ENCODE measurements around the gene CDC14B.
"Not testable (repeated sequence)": the region's sequence is repeated elsewhere in the genome, so short reads cannot be mapped to it uniquely, and the experiment has no call there.

The CDC14B gene

DNA sequence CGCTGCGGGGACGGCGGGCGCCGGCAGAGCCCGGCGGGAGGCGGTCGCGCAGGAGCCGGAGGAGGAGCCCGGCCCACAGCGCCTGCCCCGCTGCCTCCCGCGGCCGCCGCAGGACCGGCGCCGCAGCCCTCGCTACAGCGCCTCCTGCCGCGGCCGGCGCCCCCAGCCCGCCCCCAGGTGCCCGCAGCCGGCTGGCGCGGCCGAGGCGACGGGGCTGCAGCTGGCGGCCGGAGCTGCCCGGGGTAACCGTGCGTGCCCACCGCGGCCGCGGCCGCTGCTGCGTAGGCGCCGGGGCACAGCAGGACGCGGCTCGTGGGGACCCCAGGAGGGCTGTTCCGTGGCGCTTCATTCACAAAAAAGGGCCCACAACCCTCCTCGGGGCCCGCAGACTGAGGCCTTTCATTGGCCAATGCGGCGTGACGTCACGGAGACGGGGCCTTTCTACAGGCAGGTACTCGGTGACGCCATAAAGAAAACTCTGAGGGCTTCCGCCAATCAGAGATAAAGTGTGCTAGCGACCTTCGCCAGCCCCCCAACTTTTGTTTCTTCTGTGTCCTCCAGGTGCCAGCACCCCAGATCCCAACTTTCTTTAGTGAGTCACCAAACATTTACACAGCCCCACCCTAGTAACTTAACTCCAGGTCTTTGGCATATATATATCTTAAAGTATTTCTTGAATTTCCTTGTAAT lies at the start of gene CDC14B:
CDC14B (minus strand) TSS at position 353 of the 690 bp plus-strand sequence. CDS start 465 bp downstream, outside the sequence.
- DNase-seq (ENCODE audit: low read depth): peak; percentile 90

DNA sequence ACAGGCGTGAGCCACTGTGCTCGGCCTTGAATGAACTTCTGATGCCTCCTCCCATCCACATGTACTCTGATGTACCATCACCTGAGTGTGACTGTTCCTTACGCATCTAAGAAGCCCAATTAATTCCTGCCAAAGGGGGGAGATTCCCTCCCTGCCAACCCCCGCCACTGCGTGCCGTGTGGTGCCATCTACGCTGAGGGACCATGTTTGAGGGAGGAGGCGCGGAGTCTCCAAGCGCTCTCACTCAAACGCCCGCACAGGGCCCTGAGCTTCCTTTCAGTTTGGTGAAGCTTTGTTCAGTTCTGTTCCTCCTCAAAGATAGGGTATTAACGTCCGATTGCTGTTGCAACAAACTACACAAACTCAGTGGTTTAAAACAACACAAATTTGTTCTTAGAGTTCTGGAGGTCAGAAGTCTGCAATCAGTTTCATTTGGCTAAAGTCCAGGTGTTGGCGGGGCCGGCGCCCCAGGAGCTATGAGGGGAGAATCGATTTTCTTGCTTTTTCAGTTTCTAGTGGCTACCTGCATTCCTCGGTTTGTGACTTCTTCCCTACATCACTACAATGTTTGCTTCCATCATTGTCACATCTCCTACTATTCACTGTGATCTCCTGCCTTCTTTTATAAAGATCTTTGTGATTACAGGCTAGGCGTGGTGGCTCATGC lies 49.4 kb upstream of the CDC14B start:
- no peak for DNase-seq (ENCODE audit: low read depth)

DNA sequence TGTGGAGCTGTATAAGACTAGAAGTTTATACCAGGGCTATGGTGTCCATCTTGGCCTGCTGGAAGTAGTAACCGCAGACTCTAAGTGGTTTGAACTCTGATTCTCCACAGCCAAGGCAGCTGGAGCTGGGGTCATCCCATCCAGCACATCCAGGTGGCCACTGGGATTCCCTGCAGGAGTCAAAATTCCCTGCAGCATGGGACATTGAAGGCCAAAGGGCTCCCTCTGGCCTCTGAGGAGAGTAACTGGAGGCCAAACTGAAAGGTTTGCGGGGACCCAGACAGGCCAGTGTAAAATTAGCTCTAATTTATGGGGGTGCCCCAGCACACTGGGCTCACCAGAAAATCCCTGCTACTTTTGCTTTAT lies 47.7 kb upstream of the CDC14B start:
- no peak for DNase-seq (ENCODE audit: low read depth)

DNA sequence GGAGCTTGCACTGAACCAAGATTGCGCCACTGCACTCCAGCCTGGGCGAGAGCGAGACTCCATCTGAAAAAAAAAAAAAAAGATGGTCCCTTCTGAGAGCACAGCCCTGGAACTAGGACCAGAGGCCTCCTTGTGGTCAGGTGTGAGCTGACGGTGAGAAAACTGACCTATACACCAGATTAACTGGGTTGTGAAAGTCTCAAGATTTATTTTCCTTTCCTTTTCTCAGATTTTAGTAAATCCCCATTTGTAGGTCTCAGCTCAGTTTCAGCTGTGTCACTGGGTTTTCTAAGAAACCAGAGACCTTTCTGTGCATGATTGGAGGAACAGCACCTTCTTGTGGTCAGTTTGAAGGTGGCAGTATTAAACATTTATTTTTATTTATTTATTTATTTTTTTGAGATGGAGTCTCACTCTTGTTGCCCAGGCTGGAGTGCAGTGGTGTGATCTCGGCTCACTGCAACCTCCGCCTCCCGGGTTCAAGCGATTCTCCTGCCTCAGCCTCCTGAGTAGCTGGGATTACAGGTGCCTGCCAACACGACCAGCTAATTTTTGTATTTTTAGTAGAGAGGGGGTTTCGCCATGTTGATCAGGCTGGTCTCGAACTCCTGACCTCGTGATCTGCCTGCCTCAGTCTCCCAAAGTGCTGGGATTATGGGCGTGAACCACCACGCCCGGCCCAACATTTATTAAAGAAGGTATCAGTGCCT lies 47.2 kb upstream of the CDC14B start:
- peak; percentile 78 for DNase-seq (ENCODE audit: low read depth)

DNA sequence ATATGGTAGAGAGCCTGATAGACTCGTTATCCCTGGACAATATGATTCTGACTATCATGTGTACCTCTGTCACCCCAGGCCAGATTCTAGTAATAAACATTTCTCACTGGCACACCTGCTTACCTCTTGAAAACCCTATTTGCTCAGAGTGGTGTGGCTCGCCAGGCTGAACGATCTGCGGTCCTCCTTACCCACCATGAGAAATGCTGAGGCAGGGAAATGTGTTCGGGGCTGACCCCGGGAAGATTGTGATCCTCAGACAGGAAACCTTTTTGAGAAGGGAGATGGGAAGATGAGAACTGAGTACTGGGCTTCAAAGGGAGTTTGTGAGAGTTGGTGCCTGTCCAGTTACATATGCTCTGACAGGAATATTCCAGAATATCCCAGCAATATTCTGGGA lies 46.1 kb upstream of the CDC14B start:
- DNase-seq (ENCODE audit: low read depth): no peak

DNA sequence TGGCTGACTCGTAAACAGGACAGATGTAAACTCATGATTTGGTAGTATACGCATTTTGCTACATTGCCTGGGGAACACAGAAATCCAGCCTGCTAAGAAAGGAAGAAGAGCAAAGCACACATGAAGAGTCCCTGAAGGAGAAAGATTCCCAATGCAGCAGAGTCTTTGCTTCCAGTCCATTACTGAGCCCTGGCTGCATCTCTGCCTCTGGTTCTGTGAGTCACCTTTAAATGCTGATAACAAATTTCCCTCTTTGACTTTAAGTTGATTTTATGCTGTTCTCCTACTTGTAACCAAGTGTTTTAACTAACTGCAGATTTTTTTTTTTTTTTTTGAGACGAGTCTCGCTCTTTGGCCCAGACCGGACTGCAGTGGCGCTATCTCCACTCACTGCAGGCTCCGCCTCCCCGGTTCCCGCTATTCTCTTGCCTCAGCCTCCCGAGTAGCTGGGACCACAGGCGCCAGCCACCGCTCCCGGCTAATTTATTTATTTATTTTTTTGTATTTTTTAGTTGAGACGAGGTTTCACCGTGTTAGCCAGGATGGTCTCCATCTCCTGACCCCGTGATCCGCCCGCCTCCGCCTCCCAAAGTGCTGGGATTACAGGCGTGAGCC lies 44.0 kb upstream of the CDC14B start:
- DNase-seq (ENCODE audit: low read depth): peak; percentile 36

DNA sequence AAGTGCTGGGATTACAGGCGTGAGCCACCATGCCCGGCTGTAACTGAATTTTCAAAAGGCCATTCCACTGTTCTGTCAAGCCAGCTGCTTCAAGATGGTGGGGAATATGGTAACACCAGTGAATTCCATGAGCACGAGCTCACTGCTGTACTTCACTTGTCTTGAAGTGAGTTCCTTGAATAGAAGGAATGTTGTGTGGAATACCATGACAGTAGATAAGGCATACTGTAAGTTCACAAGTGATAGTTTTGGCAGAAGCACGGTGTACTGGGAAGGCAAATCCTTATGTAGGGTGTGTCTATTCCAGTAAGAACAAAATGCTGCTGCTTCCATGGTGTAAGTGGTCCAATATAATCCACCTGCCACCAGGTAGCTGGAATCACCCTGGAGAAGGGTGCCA lies 42.1 kb upstream of the CDC14B start:
- no peak for DNase-seq (ENCODE audit: low read depth)

DNA sequence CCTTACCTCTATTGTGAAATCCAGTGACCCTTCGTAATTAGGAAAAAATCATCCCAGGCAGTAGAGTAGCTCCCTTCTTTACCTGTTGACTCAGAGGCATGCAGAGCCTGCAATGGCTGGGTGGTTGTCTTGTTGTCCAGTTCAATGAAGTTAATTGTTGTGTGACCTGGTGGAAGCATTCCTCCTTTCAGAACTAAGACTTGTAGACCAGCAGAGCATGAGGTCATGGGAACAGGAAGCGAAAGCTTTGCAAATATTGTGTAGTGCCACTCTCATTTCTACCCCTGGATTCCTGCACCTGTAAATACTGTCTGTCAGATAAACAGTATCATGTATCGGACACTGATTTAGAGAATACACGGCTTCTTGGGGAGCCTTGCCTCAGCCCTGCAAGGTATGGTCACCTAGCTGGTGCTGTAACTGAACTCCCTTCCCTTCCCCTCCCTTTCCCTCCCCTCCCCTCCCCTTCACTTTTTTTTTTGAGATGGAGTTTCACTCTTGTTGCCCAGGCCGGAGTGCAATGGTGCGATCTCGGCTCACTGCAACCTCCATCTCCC lies 41.1 kb upstream of the CDC14B start:
- no peak for DNase-seq (ENCODE audit: low read depth)

DNA sequence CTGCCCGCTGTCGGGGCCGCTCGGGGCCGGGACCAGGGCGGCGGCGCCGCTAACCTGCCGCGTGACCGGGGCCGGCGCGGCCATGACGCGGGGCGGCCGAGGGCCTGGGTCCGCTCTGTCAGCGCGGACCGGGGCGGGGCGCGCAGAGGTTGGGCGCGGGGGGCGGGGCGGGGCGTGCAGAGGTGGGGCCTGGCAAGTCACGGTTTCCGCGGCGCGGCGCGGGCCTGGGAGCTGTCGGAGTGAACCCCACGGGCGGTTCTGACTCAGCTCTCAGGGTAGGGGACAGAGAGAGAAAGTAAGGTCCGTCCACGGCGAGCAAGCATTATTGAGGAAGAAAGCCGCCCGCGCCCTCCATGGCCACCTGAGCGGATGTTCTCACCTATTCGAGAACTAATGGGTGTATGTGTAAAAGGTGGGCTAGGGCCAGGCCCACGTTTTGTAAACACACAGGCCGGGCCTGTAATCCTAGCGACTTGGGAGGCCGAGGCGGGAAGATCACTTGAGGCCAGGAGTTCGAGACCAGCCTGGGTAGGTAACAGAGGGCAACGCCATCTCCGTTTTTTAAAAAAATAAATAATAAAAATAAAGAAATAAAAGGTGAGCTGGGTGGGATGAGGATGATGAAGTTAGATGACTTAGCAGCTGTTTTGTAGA lies 35.7 kb upstream of the CDC14B start, which contains the start of gene PRXL2C:
PRXL2C (minus strand) TSS at position 120 of the 654 bp plus-strand sequence; CDS start at position 84, 36 bp downstream.
- peak; percentile 73 for DNase-seq (ENCODE audit: low read depth)

DNA sequence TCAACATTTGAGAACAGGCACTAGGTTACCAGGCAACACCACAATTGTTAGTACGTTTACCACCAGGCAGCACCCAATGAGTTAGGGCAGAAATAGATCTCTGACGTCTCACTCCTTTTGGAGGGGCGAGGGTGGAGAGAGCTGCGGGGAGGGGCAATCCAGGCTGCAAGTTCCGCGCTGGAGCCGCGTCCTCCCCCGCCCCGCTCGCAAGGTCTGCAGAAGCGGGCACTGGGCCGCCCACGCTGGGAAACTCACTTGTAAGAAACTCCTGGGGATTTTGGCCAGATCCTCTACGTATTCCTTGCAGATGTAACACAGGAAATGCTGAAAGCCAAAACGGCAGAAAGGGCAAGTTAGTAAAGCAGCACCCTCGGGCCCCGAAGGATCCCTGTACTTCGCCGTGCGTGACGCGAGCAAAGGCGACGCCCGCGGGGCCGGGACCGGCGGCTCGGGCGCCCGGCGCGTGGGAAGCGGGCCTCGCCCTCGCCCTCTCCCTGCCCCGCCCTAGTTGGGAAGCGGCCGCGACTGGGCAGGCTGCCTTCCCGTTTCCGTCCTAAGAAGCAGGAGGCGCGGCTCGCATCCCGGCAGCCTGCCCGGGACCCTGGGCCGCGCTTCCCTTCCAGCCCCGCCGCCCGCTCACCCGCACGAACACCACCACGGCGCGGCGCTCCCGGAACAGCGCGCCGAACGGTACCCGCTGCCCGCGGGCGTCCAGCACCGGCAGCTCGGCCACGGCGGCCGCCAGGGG lies 35.0 kb upstream of the CDC14B start:
- DNase-seq (ENCODE audit: low read depth): peak; percentile 84

DNA sequence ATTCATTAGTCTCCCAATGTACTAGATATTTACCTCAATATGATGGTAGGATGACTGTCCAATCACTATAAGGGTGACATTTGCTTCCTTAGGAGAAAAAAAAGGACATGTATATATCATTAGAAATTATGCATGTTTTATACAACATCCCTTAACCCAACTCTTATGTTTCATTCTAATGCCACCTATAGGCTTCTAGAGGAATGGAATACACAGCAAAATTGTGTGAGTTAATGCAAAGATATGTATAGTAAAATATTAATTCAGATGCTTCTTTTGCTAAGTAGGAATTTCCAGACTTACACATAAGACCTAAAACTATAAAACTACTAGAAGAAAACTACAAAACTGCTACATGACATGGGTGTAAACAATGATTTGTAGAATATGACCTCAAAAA lies 32.0 kb upstream of the CDC14B start:
- peak; percentile 35 for DNase-seq (ENCODE audit: low read depth)

DNA sequence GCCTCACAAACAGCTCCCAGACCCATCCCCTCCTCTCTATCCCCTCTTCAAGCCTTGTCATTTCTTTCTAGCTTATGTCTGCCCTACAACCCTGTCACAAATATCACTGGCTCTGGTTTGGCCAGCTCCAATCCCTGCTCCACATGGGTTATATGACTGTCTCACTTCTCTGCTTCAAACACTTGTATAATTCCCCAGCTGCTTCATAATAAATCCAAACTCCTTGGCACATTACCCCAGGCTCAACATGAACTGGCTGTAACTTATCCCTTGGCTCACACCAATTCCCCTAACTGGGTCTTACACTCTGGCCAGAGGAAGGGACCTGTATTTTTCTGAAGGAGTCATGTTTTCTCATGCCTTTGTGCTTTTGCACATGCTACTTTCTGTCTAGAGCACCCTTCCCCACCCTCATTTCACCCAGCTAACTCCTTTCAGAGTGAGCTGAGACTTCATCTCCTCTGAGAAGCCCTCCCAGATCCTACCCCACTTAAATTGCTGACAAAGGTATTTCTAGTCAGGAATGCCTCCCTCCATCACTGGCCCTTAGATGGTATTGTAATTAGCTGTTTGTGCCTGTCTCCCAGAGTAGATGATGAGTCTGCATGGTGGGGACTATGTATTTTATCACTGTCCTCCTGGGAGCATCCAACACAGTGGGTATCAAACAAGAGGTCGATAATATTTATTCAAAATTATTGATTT lies 30.1 kb upstream of the CDC14B start:
- no peak for DNase-seq (ENCODE audit: low read depth)

DNA sequence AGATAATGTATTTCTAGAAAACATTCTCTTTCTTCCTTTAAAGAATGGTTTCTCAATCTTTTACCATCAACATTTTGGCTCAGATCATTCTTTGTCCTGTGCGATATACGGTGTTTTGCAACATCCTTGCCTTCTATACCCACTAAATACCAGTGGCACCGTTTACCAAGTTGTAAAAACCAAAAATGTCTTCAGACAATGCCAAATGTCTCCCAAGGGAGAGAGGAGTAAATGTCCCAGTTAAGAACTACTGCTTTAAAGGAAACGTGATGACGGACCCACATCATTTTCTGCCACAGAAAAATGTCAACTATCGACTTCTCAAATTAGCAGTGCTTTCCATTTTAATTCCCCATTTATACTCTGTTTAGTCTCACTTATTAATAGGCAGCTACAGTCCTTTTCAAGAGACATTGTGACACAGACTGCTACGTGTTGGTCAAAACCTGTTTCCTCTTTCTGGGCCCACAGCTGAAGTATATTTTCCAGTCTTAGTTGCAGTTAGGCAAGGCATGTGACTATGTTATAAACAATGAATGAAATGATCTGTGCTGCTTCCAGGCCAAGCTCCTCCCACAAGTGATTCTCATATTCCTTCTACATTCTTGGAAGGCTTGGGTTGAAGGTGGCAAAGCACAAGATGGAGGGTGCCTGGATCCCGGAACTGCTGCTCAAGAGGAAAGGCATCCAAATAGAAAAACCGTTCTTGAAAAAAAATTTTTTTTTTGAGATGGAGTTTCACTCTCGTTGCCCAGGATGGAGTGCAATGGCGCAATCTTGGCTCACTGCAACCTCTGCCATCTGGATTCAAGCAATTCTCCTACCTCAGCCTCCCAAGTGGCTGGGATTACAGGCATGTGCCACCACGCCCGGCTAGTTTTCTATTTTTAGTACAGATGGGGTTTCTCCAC lies 26.7 kb upstream of the CDC14B start:
- peak; percentile 72 for DNase-seq (ENCODE audit: low read depth)

DNA sequence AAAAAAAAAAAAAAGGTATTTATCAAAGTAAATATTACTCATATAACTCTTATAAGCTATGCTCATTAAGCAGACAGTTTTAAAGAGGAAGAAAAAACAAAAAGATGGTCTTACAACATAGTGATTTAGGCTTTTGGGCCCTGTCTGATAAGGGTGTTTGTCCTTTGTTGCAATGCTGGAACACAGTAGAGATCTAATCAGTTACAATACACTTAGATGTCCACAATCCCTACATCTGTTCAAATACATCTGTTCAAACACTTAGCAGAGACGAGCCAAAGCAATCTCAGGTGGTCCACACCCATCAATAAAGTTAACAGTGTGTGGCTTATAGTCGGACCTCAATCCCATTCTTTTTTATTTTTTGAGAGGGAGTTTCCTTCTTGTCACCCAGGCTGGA lies 24.5 kb upstream of the CDC14B start:
- no peak for DNase-seq (ENCODE audit: low read depth)

DNA sequence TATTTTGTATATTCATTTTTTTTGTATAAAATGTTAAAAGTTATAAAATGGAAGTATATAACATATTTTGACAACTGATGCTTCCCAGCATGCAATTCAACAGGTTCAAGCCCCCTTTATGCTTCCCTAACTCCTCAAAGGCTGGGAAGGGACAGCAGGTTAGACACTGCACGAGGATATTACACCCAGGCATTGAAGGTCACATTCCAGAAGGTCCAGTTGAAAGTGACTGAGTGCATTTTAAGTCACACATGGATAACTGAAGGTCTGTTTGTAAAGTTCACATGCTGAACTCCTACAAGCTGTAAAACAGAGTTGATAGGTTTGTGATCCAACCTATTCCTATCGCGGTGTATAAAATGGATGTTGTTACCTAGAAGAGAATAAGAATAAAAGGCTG lies 21.9 kb upstream of the CDC14B start:
- DNase-seq (ENCODE audit: low read depth): no peak

DNA sequence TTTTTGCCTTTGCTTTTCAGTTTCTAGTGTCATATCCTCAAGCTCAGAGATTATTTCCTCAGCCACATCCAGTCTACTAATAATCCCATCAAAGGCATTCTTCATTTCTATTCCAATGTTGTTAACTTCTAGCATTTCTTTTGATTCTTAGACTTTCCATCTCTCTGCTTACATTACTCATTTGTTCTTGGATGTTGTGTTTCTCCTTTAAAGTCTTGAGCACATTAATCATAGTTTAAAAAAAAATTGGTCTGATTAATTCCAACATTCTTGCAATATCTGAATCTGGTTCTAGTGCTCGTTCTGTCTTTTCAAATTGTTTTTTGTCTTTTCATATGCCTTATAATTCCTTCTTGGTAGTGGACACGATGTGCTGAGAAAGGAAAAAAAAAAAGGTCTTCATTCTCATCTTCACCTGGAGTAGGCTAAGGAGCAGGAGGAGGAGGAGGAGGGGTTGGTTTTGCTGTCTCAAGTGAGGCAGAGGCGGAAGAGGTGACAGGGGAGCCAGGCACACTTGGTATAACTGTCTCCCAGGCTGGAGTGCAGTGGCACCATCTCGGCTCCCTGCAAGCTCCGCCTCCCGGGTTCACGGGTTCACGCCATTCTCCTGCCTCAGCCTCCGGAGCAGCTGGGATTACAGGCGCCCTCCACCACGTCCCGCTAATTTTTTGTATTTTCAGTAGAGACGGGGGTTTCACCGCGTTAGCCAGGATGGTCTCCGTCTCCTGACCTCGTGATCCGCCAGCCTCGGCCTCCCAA lies 19.1 kb upstream of the CDC14B start:
- DNase-seq (ENCODE audit: low read depth): no peak

DNA sequence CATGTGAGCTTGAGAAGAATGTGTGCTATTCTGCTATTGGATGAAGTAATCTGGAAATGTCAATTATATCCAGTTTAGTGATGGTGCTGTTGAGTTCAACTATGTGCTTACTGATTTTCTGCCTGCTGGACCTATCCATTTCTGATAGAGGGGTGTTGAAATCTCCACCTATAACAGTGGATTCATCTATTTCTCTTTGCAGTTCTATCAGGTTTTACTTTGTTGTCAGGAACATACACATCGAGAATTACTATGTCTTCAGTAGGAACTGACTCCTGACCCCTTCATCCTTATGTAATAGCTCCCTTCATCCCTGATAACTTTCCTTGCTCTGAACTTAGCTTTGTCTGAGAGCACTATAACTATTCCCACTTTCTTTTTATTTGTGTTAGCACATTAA lies 16.7 kb upstream of the CDC14B start:
- DNase-seq (ENCODE audit: low read depth): no peak

DNA sequence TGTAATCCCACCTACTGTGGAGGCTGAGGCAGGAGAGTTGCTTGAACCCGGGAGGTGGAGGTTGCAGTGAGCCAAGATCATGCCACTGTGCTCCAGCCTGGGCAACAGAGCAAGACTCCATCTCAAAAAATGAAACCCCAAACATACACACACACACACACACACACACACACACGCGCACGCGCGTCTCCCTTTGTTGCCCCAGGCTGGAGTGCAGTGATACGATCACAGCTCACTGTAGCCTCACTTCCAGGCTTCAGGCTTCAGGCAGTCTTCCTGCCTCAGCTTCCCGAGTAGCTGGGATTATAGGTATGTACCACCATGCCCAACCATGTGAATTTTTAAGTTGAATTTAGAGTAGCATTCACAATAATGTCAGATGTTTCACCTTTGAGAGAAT lies 13.9 kb upstream of the CDC14B start:
- not testable (repeated sequence) for DNase-seq (ENCODE audit: low read depth)

DNA sequence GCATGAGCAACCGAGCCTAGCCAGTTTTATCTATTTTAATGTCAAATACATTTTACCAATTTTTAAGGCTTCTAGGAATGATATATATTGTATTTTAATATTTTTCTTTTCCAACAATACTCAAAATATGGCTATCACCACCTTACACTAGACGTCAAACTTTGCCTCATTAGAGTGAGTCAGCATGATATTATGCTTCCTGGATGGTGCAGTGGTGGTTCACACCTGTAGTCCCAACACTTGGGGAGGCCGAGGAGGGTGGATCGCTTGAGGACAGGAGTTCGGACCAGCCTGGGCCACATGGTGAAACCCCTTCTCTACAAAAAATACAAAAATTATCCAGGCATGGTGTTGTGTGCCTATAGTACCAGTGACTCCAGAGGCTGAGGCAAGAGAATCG lies 7.3 kb upstream of the CDC14B start:
- DNase-seq (ENCODE audit: low read depth): no peak
